AG04449 (cell line): Measurements from ENCODE around the gene SOX5.

ENCODE experiments used
- CTCF ChIA-PET: fragments of 350-600 bp; formaldehyde crosslinking; extraction: SDS; loops from one replicate; lab custom pipeline; 2021; ENCODE audit warnings: antibody characterized with exemption; lab: Yijun Ruan, JAX
- POLR2A ChIA-PET: fragments of 400-600, 350-600 bp; formaldehyde crosslinking; extraction: SDS; loops from one replicate; lab custom pipeline; 2020; ENCODE audit warnings: antibody characterized with exemption, inconsistent platforms; lab: Yijun Ruan, JAX
- DNase-seq: peaks from one replicate; pipeline ENCODE4 v3.0.0-alpha.2; 2010; ENCODE audit warnings: low read depth, low spot score
- H3K4me3 ChIP-seq: 2 replicates; pipeline ENCODE4 v1.5.1; 2011; ENCODE audit warnings: low read depth, mild to moderate bottlenecking, control low read depth, low read length
- TF ChIP-seq, protein P1 (sequence below): IDR thresholded peaks from one replicate; pipeline ENCODE4 v1.5.1; 2011; ENCODE audit warnings: mild to moderate bottlenecking, moderate library complexity, low read length, control low read depth, inconsistent platforms; ENCODE audit not compliant: insufficient read depth; ENCODE audit errors: missing control alignments

The SOX5 gene

DNA sequence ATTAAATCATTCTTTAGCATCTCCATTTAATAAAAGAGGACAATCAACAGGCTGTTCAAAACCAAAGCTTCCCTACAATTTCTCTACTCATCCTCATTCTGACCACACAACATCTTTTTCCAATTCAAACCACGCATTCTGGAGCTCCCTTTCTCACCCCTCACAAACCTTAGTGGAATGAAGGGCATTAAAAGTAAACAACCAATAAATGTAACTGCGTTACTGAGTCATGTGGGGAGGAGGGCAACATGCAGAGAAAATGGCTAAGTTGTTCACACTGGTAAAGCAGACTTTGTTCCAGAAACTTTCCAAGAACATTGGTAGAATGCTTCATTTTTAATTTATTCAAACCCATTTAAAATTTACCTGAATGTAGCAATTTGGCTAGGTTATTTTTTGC is 19.6 kb downstream of the SOX5 start:
- H3K4me3 ChIP-seq, result no peak overlapping the region
- ChIA-PET POLR2A (no interaction called here), CTCF (no interaction called here)
- TF ChIP-seq, protein P1, sequence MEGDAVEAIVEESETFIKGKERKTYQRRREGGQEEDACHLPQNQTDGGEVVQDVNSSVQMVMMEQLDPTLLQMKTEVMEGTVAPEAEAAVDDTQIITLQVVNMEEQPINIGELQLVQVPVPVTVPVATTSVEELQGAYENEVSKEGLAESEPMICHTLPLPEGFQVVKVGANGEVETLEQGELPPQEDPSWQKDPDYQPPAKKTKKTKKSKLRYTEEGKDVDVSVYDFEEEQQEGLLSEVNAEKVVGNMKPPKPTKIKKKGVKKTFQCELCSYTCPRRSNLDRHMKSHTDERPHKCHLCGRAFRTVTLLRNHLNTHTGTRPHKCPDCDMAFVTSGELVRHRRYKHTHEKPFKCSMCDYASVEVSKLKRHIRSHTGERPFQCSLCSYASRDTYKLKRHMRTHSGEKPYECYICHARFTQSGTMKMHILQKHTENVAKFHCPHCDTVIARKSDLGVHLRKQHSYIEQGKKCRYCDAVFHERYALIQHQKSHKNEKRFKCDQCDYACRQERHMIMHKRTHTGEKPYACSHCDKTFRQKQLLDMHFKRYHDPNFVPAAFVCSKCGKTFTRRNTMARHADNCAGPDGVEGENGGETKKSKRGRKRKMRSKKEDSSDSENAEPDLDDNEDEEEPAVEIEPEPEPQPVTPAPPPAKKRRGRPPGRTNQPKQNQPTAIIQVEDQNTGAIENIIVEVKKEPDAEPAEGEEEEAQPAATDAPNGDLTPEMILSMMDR, result no peak
- no peak for DNase-seq

DNA sequence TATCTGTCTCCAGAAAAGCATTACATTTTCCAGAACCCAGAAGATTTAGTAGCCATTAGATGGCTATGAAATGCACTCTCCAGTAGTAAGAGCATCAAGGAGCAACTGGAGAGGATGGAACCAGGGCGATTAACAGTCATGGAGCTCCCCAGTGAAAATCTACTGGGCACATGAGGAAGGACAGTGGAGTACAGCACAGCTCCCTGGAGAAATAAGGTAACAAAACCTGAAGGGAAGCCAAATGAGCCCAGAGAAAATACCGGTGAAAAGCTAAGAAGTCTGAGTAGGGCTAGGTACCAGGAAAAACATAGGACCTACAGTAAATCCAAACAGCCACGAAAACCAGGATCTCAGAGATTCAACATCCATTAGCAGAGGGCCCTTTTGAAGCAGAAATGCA is 21.6 kb downstream of the SOX5 start:
- no peak for DNase-seq

DNA sequence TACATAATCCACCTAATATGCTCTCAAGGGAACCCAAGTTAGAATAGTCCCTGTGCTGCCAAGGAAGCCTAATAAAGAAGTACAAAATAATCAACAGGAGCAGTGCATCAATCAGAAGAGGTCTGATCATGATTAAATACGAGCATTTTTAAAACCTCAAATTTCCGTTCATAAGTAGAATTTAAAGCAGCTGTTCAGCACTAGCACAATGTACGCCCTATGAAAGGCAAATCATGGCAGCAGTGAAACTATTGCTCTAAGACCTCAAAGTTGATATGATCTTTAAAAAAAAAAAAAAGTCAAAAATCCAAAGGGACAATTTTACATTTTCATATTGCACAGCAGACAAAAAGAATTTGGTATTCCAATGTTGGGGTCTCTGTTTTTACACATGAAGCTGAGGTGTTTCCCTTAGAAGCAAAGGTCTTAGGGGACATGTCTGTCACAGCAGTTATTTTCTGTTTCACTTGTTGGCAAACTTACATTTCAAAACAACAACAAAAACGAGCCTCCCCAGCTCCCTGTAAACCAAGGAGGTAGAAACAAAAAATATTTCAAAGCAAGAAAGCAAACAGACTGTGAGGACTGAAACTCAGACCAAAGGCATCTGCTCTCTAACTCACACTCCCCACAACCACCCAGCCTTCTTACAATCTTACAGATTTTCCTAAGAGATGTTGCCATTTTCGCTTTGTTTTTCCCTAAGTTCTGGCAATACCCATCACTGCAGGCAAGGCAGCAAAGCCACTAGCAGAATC is 28.2 kb downstream of the SOX5 start:
- ChIA-PET POLR2A (no interaction called here), CTCF (no interaction called here)

More for the DNA sequence above, 21.6 kb downstream of the SOX5 start:
- POLR2A ChIA-PET, result no interaction called here
- TF ChIP-seq, protein P1, result no peak
- CTCF ChIA-PET, result no interaction called here
- H3K4me3 ChIP-seq, result no peak overlapping the region

DNA sequence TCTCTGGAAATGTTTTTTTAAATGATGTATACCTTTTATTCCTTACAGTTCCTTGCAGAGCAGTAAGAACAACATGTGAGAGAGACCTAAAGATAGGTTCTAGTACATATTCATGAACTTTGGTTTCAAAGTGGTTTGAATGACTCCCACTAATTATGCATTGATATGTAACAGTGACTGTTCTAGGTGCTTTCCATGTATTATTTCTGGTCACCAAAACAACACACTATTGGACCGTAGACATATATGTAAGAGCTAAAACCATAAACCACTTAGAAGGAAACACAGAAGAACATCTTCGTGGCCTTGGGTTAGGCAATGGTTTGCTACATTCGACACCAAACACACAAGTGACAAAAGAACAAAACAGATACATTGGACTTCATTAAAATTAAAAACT is 37.9 kb downstream of the SOX5 start:
- DNase-seq, result no peak
- ChIA-PET POLR2A (no interaction called here), CTCF (no interaction called here)
- H3K4me3 ChIP-seq, result no peak overlapping the region
- TF ChIP-seq, protein P1, result no peak

More for the DNA sequence above, 28.2 kb downstream of the SOX5 start:
- no peak overlapping the region for H3K4me3 ChIP-seq
- no peak for DNase-seq
- TF ChIP-seq, protein P1, result no peak

DNA sequence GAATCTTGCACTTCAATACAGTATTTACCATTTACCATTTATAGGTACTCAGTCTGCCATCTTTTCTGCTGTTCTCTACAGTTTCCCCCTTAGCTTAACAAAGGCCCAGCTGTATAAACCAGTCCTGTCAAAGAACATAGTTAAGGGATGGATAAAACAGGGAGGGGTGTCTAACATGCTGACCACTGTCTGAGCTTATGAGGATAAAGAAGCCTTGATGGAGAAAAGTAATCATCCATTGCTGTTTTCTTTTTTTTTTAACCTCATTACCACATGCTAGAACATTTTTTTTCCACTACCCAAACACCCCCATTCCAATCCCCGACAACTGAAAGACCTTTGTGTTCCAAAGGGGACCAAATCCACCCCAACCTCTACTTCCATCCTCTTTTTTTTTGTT is 39.9 kb downstream of the SOX5 start:
- DNase-seq, result no peak
- ChIA-PET CTCF (no interaction called here), POLR2A (no interaction called here)
- TF ChIP-seq, protein P1, result no peak
- no peak overlapping the region for H3K4me3 ChIP-seq

DNA sequence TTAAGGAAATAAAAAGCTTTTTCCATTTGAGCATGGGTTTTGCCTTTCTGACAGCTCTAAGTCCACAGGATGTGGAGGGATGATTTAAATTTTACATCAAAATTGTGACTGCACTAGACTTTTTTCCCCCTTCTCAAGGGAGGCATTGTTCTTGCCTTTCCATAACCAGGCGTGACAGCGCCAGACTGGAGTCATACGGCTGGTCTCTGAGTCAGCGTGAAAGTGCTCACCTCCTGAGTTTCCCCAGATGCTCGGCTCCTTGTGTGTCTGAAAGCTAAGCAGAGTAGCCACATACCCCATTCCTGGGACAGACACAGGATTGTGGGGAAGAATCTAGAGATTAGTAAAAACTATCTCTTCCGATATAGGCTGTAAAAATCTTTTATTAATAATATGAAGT is 43.1 kb downstream of the SOX5 start:
- H3K4me3 ChIP-seq, result no peak overlapping the region
- ChIA-PET CTCF (no interaction called here), POLR2A (no interaction called here)
- DNase-seq, result no peak
- TF ChIP-seq, protein P1, result no peak
